A549 (cell line): Measurements from ENCODE around the gene SLC30A3. TPM values are rescaled to one million over a fixed set of nuclear protein-coding genes. Genes with fewer than 3 reads are reported as not detected.

Source experiments
- ATAC-seq, 2 experiments: fragments of 200-7000 bp in 1 of 2; fragments of >200 bp in 1 of 2; cut with Nextera tagmentation in 1 of 2; cut with Tn5 transposase in 1 of 2; 3 replicates each; pipeline versions ENCODE4 v1.8.0 to v1.9.1; 2018 to 2020; ENCODE audit warnings: mild to moderate bottlenecking in 1 of 2, moderate library complexity in 1 of 2
- CTCF ChIA-PET: fragments of 300-600 bp; sonication (Branson Sonifier 250); formaldehyde crosslinking; extraction: SDS; loops from one replicate; lab custom pipeline; 2021; ENCODE audit warnings: antibody characterized with exemption, inconsistent platforms; lab: Yijun Ruan, JAX
- POLR2A ChIA-PET: fragments of 350-600 bp; formaldehyde crosslinking; extraction: SDS; loops from one replicate; lab custom pipeline; 2021; ENCODE audit warnings: antibody characterized with exemption, inconsistent platforms; lab: Yijun Ruan, JAX
- DNase-seq, 2 experiments: peaks; one replicate each; pipeline versions ENCODE4 v3.0.0 to v3.0.0-alpha.2; 2011 to 2016; ENCODE audit warnings: low read depth in 1 of 2, low spot score in 1 of 2
- FAIRE-seq: peaks from 2 replicates; lab custom pipeline; 2011; peaks lifted over from hg19 to GRCh38; lab: Jason Lieb, UNC
- H3K27ac ChIP-seq, 2 experiments: fragments of >200 bp; sonication (Bioruptor Twin); formaldehyde crosslinking; 3 replicates each; pipeline ENCODE4 v1.5.1; 2016 to 2017
- H3K4me1 ChIP-seq: fragments of >200 bp; sonication (Bioruptor Twin); formaldehyde crosslinking; 3 replicates; pipeline ENCODE4 v1.6.1; 2016
- H3K4me2 ChIP-seq: fragments of >200 bp; sonication (Bioruptor Twin); formaldehyde crosslinking; 3 replicates; pipeline ENCODE4 v1.6.1; 2016
- H3K4me3 ChIP-seq: fragments of >200 bp; sonication (Bioruptor Twin); formaldehyde crosslinking; 3 replicates; pipeline ENCODE4 v1.5.1; 2016
- H3K9me3 ChIP-seq: fragments of >200 bp; sonication (Bioruptor Twin); formaldehyde crosslinking; 3 replicates; pipeline ENCODE4 v1.6.1; 2016
- BHLHE40 ChIP-seq: IDR thresholded peaks from 2 replicates; pipeline ENCODE4 v1.6.1; 2012; ENCODE audit warnings: low read depth, low read length, inconsistent platforms
- CBX8 ChIP-seq: fragments of 200-600 bp; sonication (generic); IDR thresholded peaks from 2 replicates; pipeline ENCODE4 v1.6.1; 2016
- CEBPB ChIP-seq, 2 experiments: fragments of >200 bp in 1 of 2; sonication (Bioruptor Twin) in 1 of 2; formaldehyde crosslinking in 1 of 2; IDR thresholded peaks; 2 replicates each; pipeline ENCODE4 v1.6.1; 2012 to 2016
- CHD4 ChIP-seq: fragments of 200-600 bp; sonication (generic); IDR thresholded peaks from 2 replicates; pipeline ENCODE4 v1.6.1; 2016; ENCODE audit warnings: antibody characterized with exemption, mild to moderate bottlenecking, borderline replicate concordance
- CTCF ChIP-seq: fragments of >200 bp; sonication (Bioruptor Twin); formaldehyde crosslinking; IDR thresholded peaks from 3 replicates; pipeline ENCODE4 v1.5.1; 2016
- FOSB ChIP-seq: fragments of 250-450 bp; sonication (Bioruptor Pico); IDR thresholded peaks from 2 replicates; pipeline ENCODE4 v1.5.0; 2020; ENCODE audit warnings: mild to moderate bottlenecking, moderate library complexity
- GATA3 ChIP-seq: IDR thresholded peaks from 2 replicates; pipeline ENCODE4 v1.6.1; 2012; ENCODE audit warnings: borderline replicate concordance
- HDAC2 ChIP-seq: fragments of 200-600 bp; sonication (generic); IDR thresholded peaks from 2 replicates; pipeline ENCODE4 v1.6.1; 2016
- HEYL ChIP-seq: fragments of 250-450 bp; sonication (Bioruptor Pico); IDR thresholded peaks from 2 replicates; pipeline ENCODE4 v1.8.0; 2021; ENCODE audit warnings: mild to moderate bottlenecking, moderate library complexity
- HOXA7 ChIP-seq: fragments of 250-450 bp; sonication (Bioruptor Pico); IDR thresholded peaks from 2 replicates; pipeline ENCODE4 v1.5.0; 2020; ENCODE audit warnings: mild to moderate bottlenecking, moderate library complexity
- HOXB5 ChIP-seq: fragments of 250-450 bp; sonication (Bioruptor Pico); IDR thresholded peaks from 2 replicates; pipeline ENCODE4 v1.5.0; 2020; ENCODE audit warnings: mild to moderate bottlenecking, moderate library complexity
- KDM1A ChIP-seq: fragments of 200-600 bp; sonication (generic); IDR thresholded peaks from 2 replicates; pipeline ENCODE4 v1.6.1; 2016; ENCODE audit warnings: low read depth, mild to moderate bottlenecking
- NFE2L2 ChIP-seq: fragments of 150-350 bp; conservative IDR thresholded peaks from 2 replicates; pipeline ENCODE4 v1.6.1; 2014; ENCODE audit warnings: low read length
- PHF8 ChIP-seq: fragments of 200-600 bp; sonication (generic); IDR thresholded peaks from 2 replicates; pipeline ENCODE4 v1.6.1; 2016; ENCODE audit warnings: low read depth, mild to moderate bottlenecking, antibody characterized with exemption, moderate library complexity, borderline replicate concordance
- SMC3 ChIP-seq: fragments of >200 bp; sonication (Bioruptor Twin); formaldehyde crosslinking; IDR thresholded peaks from 3 replicates; pipeline ENCODE4 v1.6.1; 2018; ENCODE audit warnings: inconsistent platforms
- TFCP2L1 ChIP-seq: fragments of 250-450 bp; sonication (Bioruptor Pico); IDR thresholded peaks from 2 replicates; pipeline ENCODE4 v1.5.0; 2021; ENCODE audit warnings: mild to moderate bottlenecking
- ZFP36 ChIP-seq: fragments of 450-650 bp; IDR thresholded peaks from 2 replicates; pipeline ENCODE4 v1.6.1; 2014; ENCODE audit warnings: borderline replicate concordance; ENCODE audit not compliant: partially characterized antibody
- ZSCAN20 ChIP-seq: fragments of 250-450 bp; sonication (Bioruptor Pico); IDR thresholded peaks from 2 replicates; pipeline ENCODE4 v1.8.0; 2022; ENCODE audit warnings: mild to moderate bottlenecking, moderate library complexity
- WGBS: methylation state at CpG from one replicate; pipeline ENCODE4 v1.1.6; 2017; ENCODE audit errors: missing lambda C conversion rate; 5-methylcytosine and 5-hydroxymethylcytosine counted together
- polyA plus RNA-seq, 4 experiments: library from polyadenylated mRNA; depleted of rRNA in 3 of 4; stranded (reverse); fragments of >200 nt; fragmentation: RNase III in 1 of 4; extraction: RNeasy Plus Mini Kit Qiagen cat#74134 plus additional on column Dnase treatment in 1 of 4; gene quantifications; 2 replicates in 3 of 4; 3 replicates in 1 of 4; pipeline ENCODE4 v1.2.3, GENCODE V29; 2011 to 2017
- TF ChIP-seq, protein P1 (sequence below): fragments of 200-600 bp; sonication (generic); IDR thresholded peaks from 2 replicates; pipeline ENCODE4 v1.6.1; 2016; ENCODE audit warnings: antibody characterized with exemption, mild to moderate bottlenecking, moderate library complexity
- TF ChIP-seq, protein P2 (sequence below): IDR thresholded peaks from 2 replicates; pipeline ENCODE4 v1.6.1; 2012
- TF ChIP-seq, protein P3 (sequence below): IDR thresholded peaks from 2 replicates; pipeline ENCODE4 v1.6.1; 2012; ENCODE audit warnings: low read depth, borderline replicate concordance
- TF ChIP-seq, protein P4 (sequence below): fragments of >200 bp; sonication (Bioruptor Twin); formaldehyde crosslinking; IDR thresholded peaks from 3 replicates; pipeline ENCODE4 v1.6.1; 2016

SLC30A3 gene
- polyA plus RNA-seq, 2 of the 4 experiments (the other 2 are of a cell fraction), result 0.90 to 1.9 TPM

DNA sequence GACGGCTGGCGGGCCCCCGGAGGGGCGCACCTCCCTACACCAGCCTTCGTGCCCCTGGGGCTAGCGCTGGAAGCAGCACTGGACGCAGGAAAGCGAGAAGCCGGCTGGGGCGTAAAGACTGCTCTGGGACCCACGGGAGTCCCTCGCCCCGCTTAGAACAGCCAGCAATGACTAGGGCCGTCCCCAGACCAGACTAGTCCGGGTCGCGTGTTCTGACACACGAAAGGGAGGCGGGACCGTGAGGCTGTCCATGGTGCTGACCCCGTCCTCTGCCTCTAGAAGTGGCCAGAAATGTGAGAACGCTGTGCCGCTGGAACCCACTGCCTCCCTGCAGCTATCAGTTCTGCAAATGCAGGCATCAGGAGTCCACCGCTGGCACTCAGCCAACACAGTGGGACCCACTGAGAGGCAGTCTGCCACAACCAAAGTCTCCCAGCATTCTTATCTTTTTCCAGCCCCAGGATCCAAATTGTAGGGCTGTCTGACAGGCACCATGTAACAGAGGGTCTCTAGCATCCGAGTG is 45.6 kb upstream of the SLC30A3 start, which contains the start of gene UCN:
TSS of gene UCN (minus strand) at position 87 of the 523 bp plus-strand sequence. CDS start 550 bp downstream, outside the sequence.
- DNase-seq (no peak), FAIRE-seq (no peak), ATAC-seq (no peak)
- CTCF ChIA-PET, result interaction anchor here (0.9 to 3.8 kb wide), 3 partner anchors 10 to 45 kb away, joined by 3 to 22 read pairs (median 4); partner anchors contain the start of gene SLC30A3
- no peak within 1 kb of the TSS for H3K4me3 ChIP-seq
- H3K27ac ChIP-seq, result no peak within 1 kb of the TSS
- 94% methylated on average over 25 of the region's 25 CpGs for WGBS
- POLR2A ChIA-PET, result no interaction called here
- H3K4me1 ChIP-seq, result no peaks in the 10 kb centered on the region
- H3K9me3 ChIP-seq, result no peaks in the 10 kb centered on the region
- no peak within 1 kb of the TSS for H3K4me2 ChIP-seq
- TF ChIP-seq, protein P1, sequence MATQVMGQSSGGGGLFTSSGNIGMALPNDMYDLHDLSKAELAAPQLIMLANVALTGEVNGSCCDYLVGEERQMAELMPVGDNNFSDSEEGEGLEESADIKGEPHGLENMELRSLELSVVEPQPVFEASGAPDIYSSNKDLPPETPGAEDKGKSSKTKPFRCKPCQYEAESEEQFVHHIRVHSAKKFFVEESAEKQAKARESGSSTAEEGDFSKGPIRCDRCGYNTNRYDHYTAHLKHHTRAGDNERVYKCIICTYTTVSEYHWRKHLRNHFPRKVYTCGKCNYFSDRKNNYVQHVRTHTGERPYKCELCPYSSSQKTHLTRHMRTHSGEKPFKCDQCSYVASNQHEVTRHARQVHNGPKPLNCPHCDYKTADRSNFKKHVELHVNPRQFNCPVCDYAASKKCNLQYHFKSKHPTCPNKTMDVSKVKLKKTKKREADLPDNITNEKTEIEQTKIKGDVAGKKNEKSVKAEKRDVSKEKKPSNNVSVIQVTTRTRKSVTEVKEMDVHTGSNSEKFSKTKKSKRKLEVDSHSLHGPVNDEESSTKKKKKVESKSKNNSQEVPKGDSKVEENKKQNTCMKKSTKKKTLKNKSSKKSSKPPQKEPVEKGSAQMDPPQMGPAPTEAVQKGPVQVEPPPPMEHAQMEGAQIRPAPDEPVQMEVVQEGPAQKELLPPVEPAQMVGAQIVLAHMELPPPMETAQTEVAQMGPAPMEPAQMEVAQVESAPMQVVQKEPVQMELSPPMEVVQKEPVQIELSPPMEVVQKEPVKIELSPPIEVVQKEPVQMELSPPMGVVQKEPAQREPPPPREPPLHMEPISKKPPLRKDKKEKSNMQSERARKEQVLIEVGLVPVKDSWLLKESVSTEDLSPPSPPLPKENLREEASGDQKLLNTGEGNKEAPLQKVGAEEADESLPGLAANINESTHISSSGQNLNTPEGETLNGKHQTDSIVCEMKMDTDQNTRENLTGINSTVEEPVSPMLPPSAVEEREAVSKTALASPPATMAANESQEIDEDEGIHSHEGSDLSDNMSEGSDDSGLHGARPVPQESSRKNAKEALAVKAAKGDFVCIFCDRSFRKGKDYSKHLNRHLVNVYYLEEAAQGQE, result peak; percentile 82
- TF ChIP-seq CHD4, result no peak

GRCh38 chr2:27307545-27308358 is 44.9 kb upstream of the SLC30A3 start:
- no peak for TF ChIP-seq NFE2L2
- TF ChIP-seq HDAC2, result no peak
- TF ChIP-seq, protein P2, sequence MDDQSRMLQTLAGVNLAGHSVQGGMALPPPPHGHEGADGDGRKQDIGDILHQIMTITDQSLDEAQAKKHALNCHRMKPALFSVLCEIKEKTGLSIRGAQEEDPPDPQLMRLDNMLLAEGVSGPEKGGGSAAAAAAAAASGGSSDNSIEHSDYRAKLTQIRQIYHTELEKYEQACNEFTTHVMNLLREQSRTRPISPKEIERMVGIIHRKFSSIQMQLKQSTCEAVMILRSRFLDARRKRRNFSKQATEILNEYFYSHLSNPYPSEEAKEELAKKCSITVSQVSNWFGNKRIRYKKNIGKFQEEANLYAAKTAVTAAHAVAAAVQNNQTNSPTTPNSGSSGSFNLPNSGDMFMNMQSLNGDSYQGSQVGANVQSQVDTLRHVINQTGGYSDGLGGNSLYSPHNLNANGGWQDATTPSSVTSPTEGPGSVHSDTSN, result no peak
- TF ChIP-seq, protein P3, sequence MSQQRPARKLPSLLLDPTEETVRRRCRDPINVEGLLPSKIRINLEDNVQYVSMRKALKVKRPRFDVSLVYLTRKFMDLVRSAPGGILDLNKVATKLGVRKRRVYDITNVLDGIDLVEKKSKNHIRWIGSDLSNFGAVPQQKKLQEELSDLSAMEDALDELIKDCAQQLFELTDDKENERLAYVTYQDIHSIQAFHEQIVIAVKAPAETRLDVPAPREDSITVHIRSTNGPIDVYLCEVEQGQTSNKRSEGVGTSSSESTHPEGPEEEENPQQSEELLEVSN, result no peak
- TF ChIP-seq FOSB (CRISPR knock-in tag), result no peak
- TF ChIP-seq GATA3, result no peak
- no peak for TF ChIP-seq CEBPB (IDR thresholded peaks at IDR 0.05)
- no peak for TF ChIP-seq ZFP36
- TF ChIP-seq, protein P4, sequence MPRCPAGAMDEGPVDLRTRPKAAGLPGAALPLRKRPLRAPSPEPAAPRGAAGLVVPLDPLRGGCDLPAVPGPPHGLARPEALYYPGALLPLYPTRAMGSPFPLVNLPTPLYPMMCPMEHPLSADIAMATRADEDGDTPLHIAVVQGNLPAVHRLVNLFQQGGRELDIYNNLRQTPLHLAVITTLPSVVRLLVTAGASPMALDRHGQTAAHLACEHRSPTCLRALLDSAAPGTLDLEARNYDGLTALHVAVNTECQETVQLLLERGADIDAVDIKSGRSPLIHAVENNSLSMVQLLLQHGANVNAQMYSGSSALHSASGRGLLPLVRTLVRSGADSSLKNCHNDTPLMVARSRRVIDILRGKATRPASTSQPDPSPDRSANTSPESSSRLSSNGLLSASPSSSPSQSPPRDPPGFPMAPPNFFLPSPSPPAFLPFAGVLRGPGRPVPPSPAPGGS, result no peak
- no peak for TF ChIP-seq PHF8
- no peak for TF ChIP-seq CBX8
- no peak for TF ChIP-seq TFCP2L1 (CRISPR knock-in tag)
- no peak for TF ChIP-seq HOXA7 (CRISPR knock-in tag)
- no peak for TF ChIP-seq HOXB5 (CRISPR knock-in tag)
- no peak for TF ChIP-seq ZSCAN20 (CRISPR knock-in tag)
- no peak for TF ChIP-seq KDM1A
- TF ChIP-seq HEYL, result no peak
- no peak for TF ChIP-seq BHLHE40
- TF ChIP-seq CTCF, result no peak
- TF ChIP-seq SMC3, result no peak
- TF ChIP-seq, all 56 proteins: peak for 0
- DNase-seq, result no peak
- 0 out of 3 replicates have a peak, but pooled peaks cover 3% of the 10 kb centered on the region for H3K4me1 ChIP-seq
- ChIA-PET CTCF (interaction anchor here (0.9 to 8.8 kb wide), 4 partner anchors 9 to 44 kb away, joined by 3 to 171 read pairs (median 13); partner anchors contain the start of genes MPV17 and SLC30A3), POLR2A (no interaction called here)
- H3K27ac ChIP-seq, result no peak overlapping the region
- WGBS, result 95% methylated on average over 47 of the region's 75 CpGs
- H3K4me2 ChIP-seq, result no peak overlapping the region
- no peak for ATAC-seq
- FAIRE-seq, result no peak
- no peak overlapping the region for H3K4me3 ChIP-seq
- no peaks in the 10 kb centered on the region for H3K9me3 ChIP-seq
